GM21576 (cell line): ENCODE data around the gene MTCL1.
A peak's percentile ranks its signal among the peaks of the same experiment; 100 is the strongest.
"Not testable (repeated sequence)": the region's sequence is repeated elsewhere in the genome, so short reads cannot be mapped to it uniquely, and the experiment has no call there.

Experiments
- ATAC-seq: cut with Tn5 transposase; IDR thresholded peaks from one replicate; pipeline ENCODE4 v1.9.1; 2021; ENCODE audit warnings: mild to moderate bottlenecking, moderate library complexity; ENCODE audit not compliant: unreplicated experiment

Gene MTCL1

GRCh38 chr18:8741117-8741516 is 35.8 kb downstream of the MTCL1 start:
- ATAC-seq, result no peak

GRCh38 chr18:8741532-8741931 is 36.2 kb downstream of the MTCL1 start:
- no peak for ATAC-seq

GRCh38 chr18:8742387-8743361 is 37.3 kb downstream of the MTCL1 start:
- no peak for ATAC-seq

GRCh38 chr18:8744038-8744437 is 38.7 kb downstream of the MTCL1 start:
- ATAC-seq, result no peak

- ATAC-seq, result no peak
These were observed 39.3 kb downstream of the MTCL1 start for GRCh38 chr18:8744656-8745055.

GRCh38 chr18:8745355-8746014 is 40.1 kb downstream of the MTCL1 start:
- no peak for ATAC-seq

- no peak for ATAC-seq
These were observed 42.1 kb downstream of the MTCL1 start for GRCh38 chr18:8747440-8747937.

GRCh38 chr18:8749492-8749891 is 44.1 kb downstream of the MTCL1 start:
- ATAC-seq, result no peak

GRCh38 chr18:8750954-8751415 is 45.6 kb downstream of the MTCL1 start:
- ATAC-seq, result no peak

- no peak for ATAC-seq
These were observed 46.3 kb downstream of the MTCL1 start for GRCh38 chr18:8751692-8752091.

GRCh38 chr18:8752329-8752728 is 47.0 kb downstream of the MTCL1 start:
- ATAC-seq, result no peak

- peak; percentile 68 for ATAC-seq
These were observed 49.9 kb downstream of the MTCL1 start for GRCh38 chr18:8754995-8755960.

- ATAC-seq, result no peak
These were observed 51.2 kb downstream of the MTCL1 start for GRCh38 chr18:8756571-8756970.

GRCh38 chr18:8757396-8757997 is 52.1 kb downstream of the MTCL1 start:
- no peak for ATAC-seq

- no peak for ATAC-seq
These were observed 53.1 kb downstream of the MTCL1 start for GRCh38 chr18:8758466-8758865.

- ATAC-seq, result no peak
These were observed 55.6 kb downstream of the MTCL1 start for GRCh38 chr18:8760984-8761383.

GRCh38 chr18:8761535-8761934 is 56.2 kb downstream of the MTCL1 start:
- not testable (repeated sequence) for ATAC-seq

GRCh38 chr18:8762968-8763367 is 57.6 kb downstream of the MTCL1 start:
- no peak for ATAC-seq

GRCh38 chr18:8763611-8764010 is 58.3 kb downstream of the MTCL1 start:
- no peak for ATAC-seq

GRCh38 chr18:8765783-8766463 is 60.6 kb downstream of the MTCL1 start:
- no peak for ATAC-seq
